Measurements from ENCODE around the gene ATXN7L1. TPM values are rescaled to one million over a fixed set of nuclear protein-coding genes. Genes with fewer than 3 reads are reported as not detected.

Gene ATXN7L1
- total RNA-seq, 1 experiment from 2014 or later: 38.5 TPM

GRCh38 chr7:105591522-105591921 is 284.9 kb downstream of the ATXN7L1 start:
- Mint-ChIP-seq H3K36me3 (0 out of 2 replicates have a peak, but pooled peaks cover 2% of the 10 kb centered on the region), H3K27me3 (ENCODE audit: low read depth) (no peaks in the 10 kb centered on the region), H3K4me3 (no peak overlapping the region), H3K4me1 (peaks cover 20% of the 10 kb centered on the region), H3K9me3 (no peaks in the 10 kb centered on the region), H3K27ac (no peak overlapping the region)
- TF ChIP-seq ZNF232 (CRISPR knock-in tag; IDR thresholded peaks at IDR 0.05) (no peak), ZNF317 (CRISPR knock-in tag; IDR thresholded peaks at IDR 0.05; ENCODE audit: borderline replicate concordance, low read depth) (no peak), CREM (CRISPR knock-in tag; IDR thresholded peaks at IDR 0.05) (no peak), GTF2I (CRISPR knock-in tag; conservative IDR thresholded peaks at IDR 0.05) (no peak), TEAD1 (CRISPR knock-in tag; IDR thresholded peaks at IDR 0.05) (no peak), ZNF396 (CRISPR knock-in tag; IDR thresholded peaks at IDR 0.05; ENCODE audit: borderline replicate concordance) (no peak), HMGA2 (CRISPR knock-in tag; IDR thresholded peaks at IDR 0.05) (no peak), USF1 (CRISPR knock-in tag; IDR thresholded peaks at IDR 0.05) (no peak), TP53 (CRISPR knock-in tag; IDR thresholded peaks at IDR 0.05) (no peak), ZNF671 (CRISPR knock-in tag; IDR thresholded peaks at IDR 0.05) (no peak), JUN (CRISPR knock-in tag; IDR thresholded peaks at IDR 0.05) (no peak), FOXK1 (CRISPR knock-in tag; IDR thresholded peaks at IDR 0.05) (no peak), JAZF1 (CRISPR knock-in tag; IDR thresholded peaks at IDR 0.05) (no peak)
- TF ChIP-seq, protein P1, sequence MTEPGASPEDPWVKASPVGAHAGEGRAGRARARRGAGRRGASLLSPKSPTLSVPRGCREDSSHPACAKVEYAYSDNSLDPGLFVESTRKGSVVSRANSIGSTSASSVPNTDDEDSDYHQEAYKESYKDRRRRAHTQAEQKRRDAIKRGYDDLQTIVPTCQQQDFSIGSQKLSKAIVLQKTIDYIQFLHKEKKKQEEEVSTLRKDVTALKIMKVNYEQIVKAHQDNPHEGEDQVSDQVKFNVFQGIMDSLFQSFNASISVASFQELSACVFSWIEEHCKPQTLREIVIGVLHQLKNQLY (CRISPR knock-in tag; IDR thresholded peaks at IDR 0.05): no peak
- ChIA-PET POLR2A (no interaction called here), CTCF (interaction anchor here (2.0 to 2.2 kb wide), 2 partner anchors 10 to 60 kb away, joined by 5 to 12 read pairs; partner anchors contain the start of genes EFCAB10 and RINT1)
- DNase-seq (ENCODE audit: low spot score) (no peak), ATAC-seq (no peak)

- Mint-ChIP-seq H3K4me3 (no peak overlapping the region), H3K36me3 (no peaks in the 10 kb centered on the region), H3K9me3 (no peaks in the 10 kb centered on the region), H3K4me1 (peaks cover 17% of the 10 kb centered on the region), H3K27ac (no peak overlapping the region), H3K27me3 (ENCODE audit: low read depth) (no peaks in the 10 kb centered on the region)
- ChIA-PET POLR2A (no interaction called here), CTCF (interaction anchor here (0.7 to 2.2 kb wide), 2 partner anchors 59 to 436 kb away, joined by 5 read pairs; partner anchors contain the start of gene RINT1)
- TF ChIP-seq EMX1 (CRISPR knock-in tag; IDR thresholded peaks at IDR 0.05) (no peak), ZNF121 (CRISPR knock-in tag; IDR thresholded peaks at IDR 0.05) (peak; percentile 79; the same call in 1 of the 2 replicates)
- ATAC-seq (no peak), DNase-seq (ENCODE audit: low spot score) (no peak)
These were observed 285.6 kb downstream of the ATXN7L1 start for GRCh38 chr7:105590793-105591192.

GRCh38 chr7:105589356-105590077 is 286.9 kb downstream of the ATXN7L1 start:
- H3K4me3 Mint-ChIP-seq: no peak overlapping the region
- no peaks in the 10 kb centered on the region for H3K27me3 Mint-ChIP-seq (ENCODE audit: low read depth)
- peaks cover 6% of the 10 kb centered on the region for H3K36me3 Mint-ChIP-seq
- POLR2A ChIA-PET: interaction anchor here (0.7 kb wide), 1 partner anchor 578 kb away, joined by 11 read pairs; no protein-coding TSS in a partner anchor
- TF ChIP-seq HMGA2 (CRISPR knock-in tag; IDR thresholded peaks at IDR 0.05) (no peak), OVOL2 (CRISPR knock-in tag; IDR thresholded peaks at IDR 0.05; ENCODE audit: borderline replicate concordance) (no peak), GRHL2 (CRISPR knock-in tag; IDR thresholded peaks at IDR 0.05; ENCODE audit: insufficient replicate concordance, severe bottlenecking) (no peak), ZNF416 (CRISPR knock-in tag; IDR thresholded peaks at IDR 0.05) (no peak)
- TF ChIP-seq, protein P2, sequence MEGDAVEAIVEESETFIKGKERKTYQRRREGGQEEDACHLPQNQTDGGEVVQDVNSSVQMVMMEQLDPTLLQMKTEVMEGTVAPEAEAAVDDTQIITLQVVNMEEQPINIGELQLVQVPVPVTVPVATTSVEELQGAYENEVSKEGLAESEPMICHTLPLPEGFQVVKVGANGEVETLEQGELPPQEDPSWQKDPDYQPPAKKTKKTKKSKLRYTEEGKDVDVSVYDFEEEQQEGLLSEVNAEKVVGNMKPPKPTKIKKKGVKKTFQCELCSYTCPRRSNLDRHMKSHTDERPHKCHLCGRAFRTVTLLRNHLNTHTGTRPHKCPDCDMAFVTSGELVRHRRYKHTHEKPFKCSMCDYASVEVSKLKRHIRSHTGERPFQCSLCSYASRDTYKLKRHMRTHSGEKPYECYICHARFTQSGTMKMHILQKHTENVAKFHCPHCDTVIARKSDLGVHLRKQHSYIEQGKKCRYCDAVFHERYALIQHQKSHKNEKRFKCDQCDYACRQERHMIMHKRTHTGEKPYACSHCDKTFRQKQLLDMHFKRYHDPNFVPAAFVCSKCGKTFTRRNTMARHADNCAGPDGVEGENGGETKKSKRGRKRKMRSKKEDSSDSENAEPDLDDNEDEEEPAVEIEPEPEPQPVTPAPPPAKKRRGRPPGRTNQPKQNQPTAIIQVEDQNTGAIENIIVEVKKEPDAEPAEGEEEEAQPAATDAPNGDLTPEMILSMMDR (IDR thresholded peaks at IDR 0.05): peak; percentile 43
- DNase-seq (ENCODE audit: low spot score) (peak; percentile 66), ATAC-seq (peak; percentile 94)
- peaks cover 13% of the 10 kb centered on the region for H3K4me1 Mint-ChIP-seq
- CTCF ChIA-PET: interaction anchor here (0.8 to 1.8 kb wide), 13 partner anchors 8 to 706 kb away, joined by 3 to 14 read pairs (median 4); partner anchors contain the start of genes EFCAB10 and RINT1
- no peak overlapping the region for H3K27ac Mint-ChIP-seq
- peaks cover 10% of the 10 kb centered on the region for H3K9me3 Mint-ChIP-seq
